ENCODE results near the gene C6orf163. TPM values are rescaled to one million over a fixed set of nuclear protein-coding genes. Genes with fewer than 3 reads are reported as not detected.

Gene C6orf163
- total RNA-seq, 2 experiments from 2014 or later: 1.3 to 1.4 TPM

DNA sequence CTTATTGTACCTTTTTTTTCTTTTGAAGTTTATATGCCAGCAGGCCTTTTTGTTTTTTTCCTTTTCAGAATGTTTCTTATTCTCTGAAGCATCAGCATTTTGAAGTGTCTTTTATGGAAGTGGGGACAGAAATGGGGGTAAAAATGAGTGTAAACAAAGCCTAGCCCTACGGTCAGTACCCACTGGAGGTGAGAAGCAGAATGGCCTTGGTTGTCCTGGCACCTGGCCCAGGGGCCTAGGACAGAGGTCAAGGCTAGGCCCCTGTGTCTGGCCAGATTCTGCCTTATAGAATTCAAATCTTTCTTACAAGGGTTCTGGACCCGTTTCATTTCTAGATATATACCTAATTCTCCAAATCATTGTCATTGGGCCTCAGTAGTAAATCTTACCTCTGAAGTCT lies 3.5 kb upstream of the C6orf163 start:
- Mint-ChIP-seq H3K9me3 (no peaks in the 10 kb centered on the region), H3K27me3 (no peaks in the 10 kb centered on the region), H3K4me1 (ENCODE audit: low read depth) (no peaks in the 10 kb centered on the region), H3K36me3 (ENCODE audit: low read depth) (peaks cover 14% of the 10 kb centered on the region), H3K4me3 (no peak overlapping the region), H3K27ac (no peak overlapping the region)
- POLR2A ChIA-PET: interaction anchor here (1.3 kb wide), 1 partner anchor 16 kb away, joined by 4 read pairs; no protein-coding TSS in a partner anchor
- ATAC-seq: no peak
- CTCF ChIA-PET: no interaction called here
- intact Hi-C loops (cut with micrococcal nuclease): no loop called here
- TF ChIP-seq, protein P1, sequence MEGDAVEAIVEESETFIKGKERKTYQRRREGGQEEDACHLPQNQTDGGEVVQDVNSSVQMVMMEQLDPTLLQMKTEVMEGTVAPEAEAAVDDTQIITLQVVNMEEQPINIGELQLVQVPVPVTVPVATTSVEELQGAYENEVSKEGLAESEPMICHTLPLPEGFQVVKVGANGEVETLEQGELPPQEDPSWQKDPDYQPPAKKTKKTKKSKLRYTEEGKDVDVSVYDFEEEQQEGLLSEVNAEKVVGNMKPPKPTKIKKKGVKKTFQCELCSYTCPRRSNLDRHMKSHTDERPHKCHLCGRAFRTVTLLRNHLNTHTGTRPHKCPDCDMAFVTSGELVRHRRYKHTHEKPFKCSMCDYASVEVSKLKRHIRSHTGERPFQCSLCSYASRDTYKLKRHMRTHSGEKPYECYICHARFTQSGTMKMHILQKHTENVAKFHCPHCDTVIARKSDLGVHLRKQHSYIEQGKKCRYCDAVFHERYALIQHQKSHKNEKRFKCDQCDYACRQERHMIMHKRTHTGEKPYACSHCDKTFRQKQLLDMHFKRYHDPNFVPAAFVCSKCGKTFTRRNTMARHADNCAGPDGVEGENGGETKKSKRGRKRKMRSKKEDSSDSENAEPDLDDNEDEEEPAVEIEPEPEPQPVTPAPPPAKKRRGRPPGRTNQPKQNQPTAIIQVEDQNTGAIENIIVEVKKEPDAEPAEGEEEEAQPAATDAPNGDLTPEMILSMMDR (IDR thresholded peaks at IDR 0.05): no peak
- no peak for DNase-seq

- Mint-ChIP-seq H3K4me1 (ENCODE audit: low read depth) (no peaks in the 10 kb centered on the region), H3K36me3 (ENCODE audit: low read depth) (peaks cover 14% of the 10 kb centered on the region), H3K27ac (no peak overlapping the region), H3K9me3 (no peaks in the 10 kb centered on the region), H3K27me3 (no peaks in the 10 kb centered on the region), H3K4me3 (no peak overlapping the region)
- TF ChIP-seq, protein P1 (IDR thresholded peaks at IDR 0.05): no peak
- POLR2A ChIA-PET: interaction anchor here (1.3 kb wide), 1 partner anchor 16 kb away, joined by 4 read pairs; no protein-coding TSS in a partner anchor
- CTCF ChIA-PET: no interaction called here
- DNase-seq (no peak), ATAC-seq (no peak)
- intact Hi-C loops (cut with micrococcal nuclease): no loop called here
These were observed 2.7 kb upstream of the C6orf163 start for GRCh38 chr6:87341899-87342298.

GRCh38 chr6:87342829-87343228 lies 1.8 kb upstream of the C6orf163 start:
- intact Hi-C loops (cut with micrococcal nuclease): no loop called here
- CTCF ChIA-PET: no interaction called here
- POLR2A ChIA-PET: no interaction called here
- TF ChIP-seq, protein P1 (IDR thresholded peaks at IDR 0.05): no peak
- no peaks in the 10 kb centered on the region for H3K4me1 Mint-ChIP-seq (ENCODE audit: low read depth)
- DNase-seq: no peak
- no peaks in the 10 kb centered on the region for H3K27me3 Mint-ChIP-seq
- no peak overlapping the region for H3K27ac Mint-ChIP-seq
- peaks cover 14% of the 10 kb centered on the region for H3K36me3 Mint-ChIP-seq (ENCODE audit: low read depth)
- H3K4me3 Mint-ChIP-seq: no peak overlapping the region
- ATAC-seq: no peak
- no peaks in the 10 kb centered on the region for H3K9me3 Mint-ChIP-seq

DNA sequence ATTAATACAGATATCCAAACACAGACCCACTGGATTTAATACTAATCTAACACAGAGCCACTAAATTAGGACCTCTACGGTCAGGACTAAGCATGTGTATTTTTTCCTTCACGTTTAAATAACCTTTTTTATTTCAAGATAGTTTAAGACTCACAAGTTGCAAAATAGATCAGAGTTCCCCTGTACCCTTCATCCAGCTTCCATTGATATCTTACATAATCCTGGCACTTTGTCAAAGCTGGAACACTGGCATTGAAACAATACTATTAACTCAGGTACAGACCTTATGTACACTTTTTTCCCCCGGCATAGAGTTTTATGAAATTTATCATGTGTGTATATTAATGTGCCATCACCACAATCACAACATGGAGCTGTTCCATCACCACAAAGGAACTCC lies 2.1 kb downstream of the C6orf163 start:
- peaks cover 5% of the 10 kb centered on the region for H3K36me3 Mint-ChIP-seq (ENCODE audit: low read depth)
- no peaks in the 10 kb centered on the region for H3K4me1 Mint-ChIP-seq (ENCODE audit: low read depth)
- no peaks in the 10 kb centered on the region for H3K9me3 Mint-ChIP-seq
- TF ChIP-seq, protein P1 (IDR thresholded peaks at IDR 0.05): no peak
- no peak overlapping the region for H3K27ac Mint-ChIP-seq
- ATAC-seq: no peak
- no peak overlapping the region for H3K4me3 Mint-ChIP-seq
- ChIA-PET CTCF (interaction anchor here (0.8 kb wide), 1 partner anchor 24 kb away, joined by 3 read pairs; the partner anchor contains the start of gene SMIM8), POLR2A (no interaction called here)
- DNase-seq: no peak
- no peaks in the 10 kb centered on the region for H3K27me3 Mint-ChIP-seq
- intact Hi-C loops (cut with micrococcal nuclease): no loop called here

DNA sequence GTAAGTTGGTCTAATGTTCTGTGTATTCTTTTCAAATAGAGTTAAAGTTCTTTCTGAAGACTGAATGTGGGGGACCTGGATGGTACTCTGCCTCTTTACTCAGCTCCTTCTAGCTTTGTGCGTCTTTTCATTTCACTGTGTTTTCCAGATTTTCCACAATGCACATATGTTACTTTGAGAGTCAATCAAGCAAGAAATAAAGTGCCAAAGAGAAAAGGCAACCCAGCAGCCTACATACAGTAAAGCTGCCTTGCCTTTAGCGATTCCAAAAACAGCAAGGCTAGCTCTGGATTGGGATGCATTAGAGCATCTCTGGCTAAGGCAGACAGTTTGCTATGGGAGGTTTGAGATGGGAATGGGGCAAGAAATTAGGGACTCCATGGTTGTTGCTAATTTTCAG lies 5.3 kb downstream of the C6orf163 start:
- CTCF ChIA-PET: interaction anchor here (1.4 to 2.8 kb wide), 2 partner anchors 43 to 271 kb away, joined by 3 to 8 read pairs; no protein-coding TSS in a partner anchor
- intact Hi-C loops (cut with micrococcal nuclease): no loop called here

More for the DNA sequence above, 5.3 kb downstream of the C6orf163 start:
- H3K9me3 Mint-ChIP-seq: no peaks in the 10 kb centered on the region
- H3K4me1 Mint-ChIP-seq (ENCODE audit: low read depth): no peaks in the 10 kb centered on the region
- POLR2A ChIA-PET: no interaction called here
- no peak for DNase-seq
- no peak overlapping the region for H3K4me3 Mint-ChIP-seq
- TF ChIP-seq, protein P1 (IDR thresholded peaks at IDR 0.05): no peak
- no peaks in the 10 kb centered on the region for H3K27me3 Mint-ChIP-seq
- peaks cover 3% of the 10 kb centered on the region for H3K36me3 Mint-ChIP-seq (ENCODE audit: low read depth)
- no peak overlapping the region for H3K27ac Mint-ChIP-seq
- ATAC-seq: no peak
